OCI-LY3 (cell line): ENCODE results near the gene MTHFR.

Experiments
- H2AFZ ChIP-seq: fragments of 200-600, 300-600 bp; shearing (Covaris generic); 2 replicates; pipeline ENCODE4 v1.6.0; 2014; ENCODE audit warnings: antibody characterized with exemption, low read depth, low read length
- H3K27ac ChIP-seq: fragments of 200-600, 300-600 bp; sonication (generic); 2 replicates; pipeline ENCODE4 v1.5.1; 2014; ENCODE audit warnings: mild to moderate bottlenecking, low read length, moderate library complexity, mixed read lengths
- H3K27me3 ChIP-seq: fragments of 200-600, 300-600 bp; sonication (generic); 2 replicates; pipeline ENCODE4 v1.6.1; 2014; ENCODE audit warnings: low read depth, low read length, mixed read lengths
- H3K36me3 ChIP-seq: fragments of 200-600, 300-600 bp; sonication (generic); replicated peaks from 2 replicates; pipeline ENCODE3; 2014; ENCODE audit warnings: low read depth, low read length, mixed read lengths
- H3K4me1 ChIP-seq: fragments of 300-600, 200-600 bp; sonication (generic); 2 replicates; pipeline ENCODE4 v1.6.1; 2014; ENCODE audit warnings: low read length, mixed read lengths
- H3K4me2 ChIP-seq: fragments of 200-600, 300-600 bp; sonication (generic); 2 replicates; pipeline ENCODE4 v1.6.1; 2014; ENCODE audit warnings: low read length, mixed read lengths
- H3K4me3 ChIP-seq: fragments of 300-600, 200-600 bp; sonication (generic); 2 replicates; pipeline ENCODE4 v1.5.1; 2014; ENCODE audit warnings: antibody characterized with exemption, mild to moderate bottlenecking, low read length, moderate library complexity
- H3K79me2 ChIP-seq: fragments of 300-600, 200-600 bp; shearing (Covaris generic); 2 replicates; pipeline ENCODE4 v1.6.1; 2014; ENCODE audit warnings: mild to moderate bottlenecking, low read length, mixed read lengths
- H3K9ac ChIP-seq: fragments of 300-600, 200-600 bp; shearing (Covaris generic); 2 replicates; pipeline ENCODE4 v1.6.0; 2014; ENCODE audit warnings: mild to moderate bottlenecking, low read length, moderate library complexity
- H3K9me3 ChIP-seq: fragments of 200-600, 300-600 bp; shearing (Covaris generic); 2 replicates; pipeline ENCODE4 v1.6.1; 2014; ENCODE audit warnings: low read length, mixed read lengths; ENCODE audit not compliant: insufficient read depth
- H4K20me1 ChIP-seq: fragments of 200-600, 300-600 bp; sonication (generic); 2 replicates; pipeline ENCODE4 v1.6.1; 2016; ENCODE audit warnings: low read length, mixed read lengths; ENCODE audit not compliant: insufficient read depth
- EZH2phosphoT487 ChIP-seq: fragments of 200-600 bp; shearing (Covaris generic); IDR thresholded peaks from 2 replicates; pipeline ENCODE4 v1.6.1; 2018; ENCODE audit warnings: antibody characterized with exemption, mixed run types, low read depth
- TF ChIP-seq, protein P1 (sequence below): fragments of 200-600, 300-600 bp; sonication (generic); IDR thresholded peaks from 2 replicates; pipeline ENCODE4 v1.5.1; 2014; ENCODE audit warnings: antibody characterized with exemption, low read length, low read depth

Gene MTHFR

DNA sequence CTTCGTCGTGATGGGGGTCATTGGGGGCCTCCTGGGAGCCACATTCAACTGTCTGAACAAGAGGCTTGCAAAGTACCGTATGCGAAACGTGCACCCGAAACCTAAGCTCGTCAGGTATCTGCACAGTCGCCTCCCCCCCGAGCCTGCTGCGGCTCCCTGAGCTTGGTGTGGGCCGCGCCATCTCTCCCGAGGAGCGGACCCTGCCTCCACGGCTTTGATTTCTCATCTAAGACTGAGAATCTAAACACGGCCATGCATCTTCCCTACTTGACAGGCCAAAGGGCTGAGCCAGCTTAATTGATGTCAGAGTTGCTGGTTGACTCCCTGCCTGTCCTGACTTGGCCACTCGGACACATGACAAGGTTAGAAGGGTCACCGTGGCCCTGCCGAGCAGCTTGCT, 22.7 kb upstream of the MTHFR start:
- Histone ChIP-seq H3K36me3 (peaks cover 2% of the 10 kb centered on the region), H3K4me3 (no peak overlapping the region), H3K27me3 (no peaks in the 10 kb centered on the region), H2AFZ (no peak overlapping the region), H3K9me3 (no peaks in the 10 kb centered on the region), H4K20me1 (no peaks in the 10 kb centered on the region), H3K79me2 (no peaks in the 10 kb centered on the region), H3K4me2 (no peak overlapping the region), H3K27ac (no peak overlapping the region), H3K4me1 (no peaks in the 10 kb centered on the region), H3K9ac (no peak overlapping the region)
- TF ChIP-seq, protein P1, sequence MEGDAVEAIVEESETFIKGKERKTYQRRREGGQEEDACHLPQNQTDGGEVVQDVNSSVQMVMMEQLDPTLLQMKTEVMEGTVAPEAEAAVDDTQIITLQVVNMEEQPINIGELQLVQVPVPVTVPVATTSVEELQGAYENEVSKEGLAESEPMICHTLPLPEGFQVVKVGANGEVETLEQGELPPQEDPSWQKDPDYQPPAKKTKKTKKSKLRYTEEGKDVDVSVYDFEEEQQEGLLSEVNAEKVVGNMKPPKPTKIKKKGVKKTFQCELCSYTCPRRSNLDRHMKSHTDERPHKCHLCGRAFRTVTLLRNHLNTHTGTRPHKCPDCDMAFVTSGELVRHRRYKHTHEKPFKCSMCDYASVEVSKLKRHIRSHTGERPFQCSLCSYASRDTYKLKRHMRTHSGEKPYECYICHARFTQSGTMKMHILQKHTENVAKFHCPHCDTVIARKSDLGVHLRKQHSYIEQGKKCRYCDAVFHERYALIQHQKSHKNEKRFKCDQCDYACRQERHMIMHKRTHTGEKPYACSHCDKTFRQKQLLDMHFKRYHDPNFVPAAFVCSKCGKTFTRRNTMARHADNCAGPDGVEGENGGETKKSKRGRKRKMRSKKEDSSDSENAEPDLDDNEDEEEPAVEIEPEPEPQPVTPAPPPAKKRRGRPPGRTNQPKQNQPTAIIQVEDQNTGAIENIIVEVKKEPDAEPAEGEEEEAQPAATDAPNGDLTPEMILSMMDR: no peak
- TF ChIP-seq EZH2phosphoT487: no peak

DNA sequence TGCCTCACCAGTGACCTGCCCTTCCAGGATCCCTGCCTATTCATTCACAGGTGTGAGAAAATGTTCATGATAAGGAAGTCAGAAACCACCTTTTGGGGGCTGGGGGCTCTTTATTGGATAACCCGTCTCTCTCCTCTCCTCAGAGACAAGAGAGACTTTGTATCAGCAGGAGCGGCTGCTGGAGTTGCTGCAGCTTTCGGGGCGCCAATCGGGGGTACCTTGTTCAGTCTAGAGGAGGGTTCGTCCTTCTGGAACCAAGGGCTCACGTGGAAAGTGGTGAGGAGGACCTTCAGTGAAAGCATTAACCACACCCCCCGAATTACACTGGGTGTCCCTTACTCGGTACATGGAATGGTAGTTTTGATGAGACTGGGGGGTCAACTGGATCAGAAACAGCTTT, 21.2 kb upstream of the MTHFR start:
- H3K27me3 ChIP-seq: no peaks in the 10 kb centered on the region
- no peak overlapping the region for H3K4me2 ChIP-seq
- H3K9me3 ChIP-seq: no peaks in the 10 kb centered on the region
- H3K79me2 ChIP-seq: no peaks in the 10 kb centered on the region
- H3K36me3 ChIP-seq: peaks cover 3% of the 10 kb centered on the region
- H3K4me1 ChIP-seq: no peaks in the 10 kb centered on the region
- no peak overlapping the region for H2AFZ ChIP-seq
- H4K20me1 ChIP-seq: no peaks in the 10 kb centered on the region
- no peak overlapping the region for H3K27ac ChIP-seq
- no peak overlapping the region for H3K4me3 ChIP-seq
- H3K9ac ChIP-seq: no peak overlapping the region
- TF ChIP-seq EZH2phosphoT487: no peak
- TF ChIP-seq, protein P1: no peak

DNA sequence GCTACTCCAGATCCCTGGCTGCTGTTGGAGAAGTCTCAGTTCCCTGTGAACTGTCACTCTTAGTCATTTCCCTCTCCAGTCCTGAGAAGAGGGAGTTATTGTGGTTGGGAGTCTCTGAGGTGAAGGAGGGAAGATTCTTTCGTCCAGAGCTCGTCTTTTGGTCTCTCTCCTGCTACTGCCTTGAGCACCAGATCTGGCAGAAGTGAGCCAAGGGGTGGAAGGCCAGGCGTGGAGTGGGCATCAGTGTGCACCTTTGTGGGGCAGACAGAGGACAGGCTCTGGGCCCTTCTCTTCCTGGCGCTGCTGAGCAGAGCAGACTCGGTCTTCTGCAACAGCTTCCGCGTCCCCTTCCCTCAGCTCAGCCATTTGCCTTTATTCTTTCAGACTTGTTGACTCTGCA, 19.4 kb upstream of the MTHFR start:
- Histone ChIP-seq H3K9me3 (no peaks in the 10 kb centered on the region), H3K27me3 (no peaks in the 10 kb centered on the region), H3K4me3 (no peak overlapping the region), H3K79me2 (no peaks in the 10 kb centered on the region), H3K4me2 (no peak overlapping the region), H3K9ac (no peak overlapping the region), H4K20me1 (no peaks in the 10 kb centered on the region), H3K27ac (no peak overlapping the region), H2AFZ (no peak overlapping the region), H3K36me3 (peaks cover 3% of the 10 kb centered on the region), H3K4me1 (no peaks in the 10 kb centered on the region)
- no peak for TF ChIP-seq EZH2phosphoT487
- TF ChIP-seq, protein P1: no peak

DNA sequence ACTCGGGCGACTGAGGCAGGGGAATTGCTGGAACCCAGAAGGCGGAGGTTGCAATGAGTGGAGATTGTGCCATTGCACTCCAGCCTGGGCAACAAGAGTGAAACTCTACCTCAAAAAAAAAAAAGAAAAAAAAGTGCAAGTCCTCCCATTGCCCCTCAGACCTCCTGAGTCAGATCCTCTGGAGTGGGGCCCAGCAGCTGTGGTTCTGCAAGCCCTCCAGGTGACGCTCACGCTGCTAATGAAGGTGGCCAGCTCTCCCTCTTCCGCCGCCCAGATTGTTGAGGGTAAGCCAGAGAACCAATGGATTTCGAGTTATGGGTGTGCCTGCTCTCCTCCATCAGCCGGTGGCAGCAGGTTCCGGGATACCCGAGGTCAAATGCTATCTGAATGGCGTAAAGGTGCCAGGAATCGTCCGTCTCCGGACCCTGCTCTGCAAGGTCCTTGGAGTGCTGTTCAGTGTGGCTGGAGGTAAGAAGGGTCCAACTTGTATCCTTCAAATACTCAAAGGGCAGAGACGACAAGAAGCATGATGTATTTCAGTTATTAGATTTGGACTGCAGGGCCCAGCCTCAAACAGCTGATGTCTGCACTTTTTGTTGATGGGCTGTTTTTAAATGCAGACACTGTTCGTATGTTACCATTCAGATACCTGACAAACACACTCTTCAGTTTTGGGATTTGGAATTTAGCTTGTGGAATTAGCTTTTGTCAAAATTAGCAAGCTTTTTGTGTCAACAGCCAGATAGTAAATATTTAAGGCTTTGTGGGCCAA, 17.8 kb upstream of the MTHFR start:
- no peak overlapping the region for H2AFZ ChIP-seq
- H3K4me2 ChIP-seq: no peak overlapping the region
- no peaks in the 10 kb centered on the region for H3K79me2 ChIP-seq
- no peaks in the 10 kb centered on the region for H4K20me1 ChIP-seq
- H3K4me1 ChIP-seq: no peaks in the 10 kb centered on the region
- H3K4me3 ChIP-seq: no peak overlapping the region
- H3K27ac ChIP-seq: no peak overlapping the region
- no peaks in the 10 kb centered on the region for H3K27me3 ChIP-seq
- H3K9ac ChIP-seq: no peak overlapping the region
- TF ChIP-seq EZH2phosphoT487: no peak
- TF ChIP-seq, protein P1: no peak
- H3K9me3 ChIP-seq: no peaks in the 10 kb centered on the region
- peaks cover 3% of the 10 kb centered on the region for H3K36me3 ChIP-seq
